GM12878 (cell line): ENCODE results near the gene SLCO2B1. TPM values are rescaled to one million over a fixed set of nuclear protein-coding genes. Genes with fewer than 3 reads are reported as not detected.

ENCODE experiments used
- ATAC-seq: fragments of 200-7000 bp; cut with Tn5 transposase; 3 replicates; pipeline ENCODE4 v1.9.1; 2020; ENCODE audit warnings: mild to moderate bottlenecking, moderate library complexity
- BruUV-seq: library from RNA; stranded (reverse); fragments of 400-500 nt; replicated peaks from 2 replicates; lab custom pipeline; 2021; lab: Mats Ljungman, UMichigan
- CTCF ChIA-PET: fragments of 300-600 bp; sonication (Branson Sonifier 250); formaldehyde crosslinking; extraction: SDS; loops from one replicate; lab custom pipeline; 2021; ENCODE audit warnings: inconsistent platforms; lab: Yijun Ruan, JAX
- POLR2A ChIA-PET: fragments of 350-600 bp; formaldehyde crosslinking; extraction: SDS; loops from one replicate; lab custom pipeline; 2021; ENCODE audit warnings: inconsistent platforms; lab: Charles Lee
- RAD21 ChIA-PET: fragments of 300-600 bp; sonication (Branson Sonifier 250); formaldehyde crosslinking; loops from one replicate; lab custom pipeline; 2023; ENCODE audit warnings: antibody characterized with exemption; ENCODE audit not compliant: unreplicated experiment; lab: Charles Lee
- SMC1A ChIA-PET: fragments of 300-600 bp; sonication (Branson Sonifier 250); formaldehyde crosslinking; loops from one replicate; lab custom pipeline; 2023; ENCODE audit not compliant: unreplicated experiment, uncharacterized antibody; lab: Charles Lee
- DNase-seq: peaks from one replicate; pipeline ENCODE4 v3.0.0-alpha.2; 2011; ENCODE audit warnings: low read depth, low spot score
- FAIRE-seq: peaks from 3 replicates; lab custom pipeline; 2011; peaks lifted over from hg19 to GRCh38; lab: Jason Lieb, UNC
- H2AFZ ChIP-seq: 2 replicates; pipeline ENCODE4 v1.6.0; 2011; ENCODE audit warnings: low read depth, low read length, control low read depth; ENCODE audit not compliant: control insufficient read depth
- H3K27ac ChIP-seq: 2 replicates; pipeline ENCODE4 v1.5.1; 2011; ENCODE audit warnings: control low read depth; ENCODE audit not compliant: control insufficient read depth, insufficient read depth
- H3K27me3 ChIP-seq, 2 experiments: replicated peaks in 1 of 2; 2 replicates each; pipeline versions ENCODE4 v1.6.0 to v1.6.1; 2011; ENCODE audit warnings: low read length in 1 of 2; ENCODE audit not compliant: control insufficient read depth in 2 of 2, insufficient read depth in 2 of 2
- H3K36me3 ChIP-seq, 2 experiments: 2 replicates each; pipeline ENCODE4 v1.5.1; 2011; ENCODE audit warnings: low read length in 1 of 2; ENCODE audit not compliant: control insufficient read depth in 2 of 2, insufficient read depth in 2 of 2
- H3K4me1 ChIP-seq: 2 replicates; pipeline ENCODE4 v1.6.1; 2011; ENCODE audit warnings: mild to moderate bottlenecking, low read length, moderate library complexity, mixed read lengths; ENCODE audit not compliant: control insufficient read depth, insufficient read depth
- H3K4me2 ChIP-seq: 2 replicates; pipeline ENCODE4 v1.6.0; 2011; ENCODE audit warnings: control low read depth; ENCODE audit not compliant: control insufficient read depth, insufficient read depth
- H3K4me3 ChIP-seq: fragments of 200-600 bp; sonication (generic); 2 replicates; pipeline ENCODE4 v1.5.1; 2016
- H3K79me2 ChIP-seq: 2 replicates; pipeline ENCODE4 v1.6.0; 2011; ENCODE audit warnings: low read length; ENCODE audit not compliant: control insufficient read depth, insufficient read depth
- H3K9ac ChIP-seq: 2 replicates; pipeline ENCODE4 v1.8.0; 2011; ENCODE audit warnings: low read length, control low read depth, mixed read lengths; ENCODE audit not compliant: control insufficient read depth, insufficient read depth
- H3K9me3 ChIP-seq: replicated peaks from 3 replicates; pipeline ENCODE4 v1.5.1; 2011; ENCODE audit warnings: mild to moderate bottlenecking, low read length; ENCODE audit not compliant: control insufficient read depth, insufficient read depth
- H4K20me1 ChIP-seq: 2 replicates; pipeline ENCODE4 v1.6.0; 2011; ENCODE audit not compliant: control insufficient read depth, insufficient read depth
- ATF7 ChIP-seq: fragments of 450-650 bp; IDR thresholded peaks from 2 replicates; pipeline ENCODE4 v1.6.1; 2016; ENCODE audit warnings: low read depth, mild to moderate bottlenecking
- FOS ChIP-seq: IDR thresholded peaks from 3 replicates; pipeline ENCODE4 v1.6.1; 2011; ENCODE audit warnings: borderline replicate concordance; ENCODE audit not compliant: insufficient read length; ENCODE audit errors: extremely low read depth
- JUNB ChIP-seq: IDR thresholded peaks from 2 replicates; pipeline ENCODE4 v1.6.1; 2016; ENCODE audit warnings: antibody characterized with exemption, mild to moderate bottlenecking
- SMC3 ChIP-seq: IDR thresholded peaks from 2 replicates; pipeline ENCODE4 v1.6.1; 2011; ENCODE audit warnings: low read length, improper control_type of control experiment, borderline replicate concordance
- WGBS: methylation state at CpG from one replicate; pipeline ENCODE4 v1.1.6; 2016; ENCODE audit warnings: low lambda C conversion rate; ENCODE audit not compliant: insufficient replicate concordance, insufficient coverage; ENCODE audit errors: missing lambda C conversion rate; 5-methylcytosine and 5-hydroxymethylcytosine counted together
- in situ Hi-C: fragments of 300-500 bp; cut with MboI; formaldehyde crosslinking; loops from 9 replicates; pipeline ENCODE4 v1.14.3; 2018; ENCODE audit warnings: mixed read lengths
- intact Hi-C: fragments of 100-400 bp; cut with micrococcal nuclease; formaldehyde crosslinking; loops from one replicate; pipeline ENCODE4 v1.14.2; 2022; ENCODE audit not compliant: unreplicated experiment
- polyA plus RNA-seq, 11 experiments: library from polyadenylated mRNA; depleted of rRNA in 4 of 11; unstranded in 6 of 11; stranded (reverse) in 5 of 11; fragments of >200 nt; fragmentation: Nextera tagmentation in 4 of 11; fragmentation: Illumina TruSeq in 1 of 11; extraction: Ambion mirVana in 4 of 11; extraction: Trizol in 1 of 11; gene quantifications; 1 replicate in 1 of 11; 2 replicates in 10 of 11; pipeline versions ENCODE4 v1.2.1 to v1.2.3, GENCODE V29; 2011 to 2016; ENCODE audit warnings: inconsistent platforms in 2 of 11, missing spikeins in 2 of 11, low read depth in 1 of 11
- total RNA-seq, 4 experiments: library from RNA; depleted of rRNA in 3 of 4; stranded (reverse); fragments of >200 nt in 3 of 4; fragmentation: Illumina TruSeq in 1 of 4; extraction: Trizol in 1 of 4; gene quantifications; 2 replicates each; pipeline versions ENCODE4 v1.2.1 to v1.2.3, GENCODE V29; 2013 to 2021
- TF ChIP-seq, protein P1 (sequence below): IDR thresholded peaks from 2 replicates; pipeline ENCODE4 v1.6.1; 2012; ENCODE audit warnings: low read depth, low read length, improper control_type of control experiment
- TF ChIP-seq, protein P2 (sequence below): fragments of 450-650 bp; formaldehyde crosslinking; IDR thresholded peaks from 2 replicates; pipeline ENCODE4 v1.4.0; 2022; ENCODE audit warnings: mild to moderate bottlenecking, moderate library complexity

The SLCO2B1 gene
- total and polyA plus RNA-seq, 10 of the 15 experiments (the other 5 are each of a cell fraction or from before 2014, with no cell fraction given): 0.05 to 3.5 (median 0.93) TPM; not detected in 2

DNA sequence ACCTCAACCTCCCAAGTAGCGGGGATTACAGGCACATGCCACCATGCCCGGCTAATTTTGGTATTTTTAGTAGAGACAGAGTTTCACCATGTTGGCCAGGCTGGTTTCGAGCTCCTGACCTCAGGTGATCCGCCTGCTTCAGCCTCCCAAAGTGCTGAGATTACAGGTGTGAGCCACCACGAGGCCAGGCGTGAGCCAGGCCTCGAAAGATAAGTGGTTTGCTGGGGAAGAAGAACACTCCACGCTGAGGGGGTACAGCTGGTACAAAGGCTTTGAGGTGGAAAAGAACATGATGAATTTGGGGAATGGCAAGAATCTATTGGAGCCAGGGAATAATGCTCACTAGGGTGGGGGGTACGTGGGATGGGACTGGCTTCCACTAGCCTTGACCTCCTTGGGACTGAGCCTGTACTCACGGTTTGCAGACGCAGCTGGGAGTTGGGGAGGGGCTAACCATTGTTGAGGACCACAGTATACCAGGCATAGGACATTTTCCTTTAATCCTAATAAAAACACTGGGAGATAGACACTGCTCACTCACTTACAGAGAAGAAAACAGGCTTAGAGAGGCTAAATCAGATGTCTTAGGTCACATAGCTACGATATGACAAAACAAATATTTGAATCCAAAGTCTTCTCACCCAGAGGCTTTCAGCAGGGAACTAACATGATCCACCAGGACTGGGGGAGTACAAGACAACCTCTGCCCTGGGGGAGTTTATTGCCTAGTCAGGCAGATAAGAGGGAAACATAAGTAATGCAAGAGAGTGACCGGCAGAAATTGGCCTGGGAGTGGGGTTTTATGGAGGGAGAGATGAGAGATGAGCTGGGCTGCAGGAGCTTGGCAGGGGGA is 4.9 kb downstream of the SLCO2B1 start:
- ChIA-PET RAD21 (interaction anchor here (1.3 kb wide), 1 partner anchor 15 kb away, joined by 3 read pairs; no protein-coding TSS in a partner anchor), CTCF (interaction anchor here (1.5 to 3.3 kb wide), 4 partner anchors 10 to 93 kb away, joined by 3 to 24 read pairs (median 4); no protein-coding TSS in a partner anchor), SMC1A (no interaction called here), POLR2A (no interaction called here)
- H3K36me3 ChIP-seq: no peaks in the 10 kb centered on the region
- FAIRE-seq: no peak
- no peaks in the 10 kb centered on the region for H4K20me1 ChIP-seq
- no peaks in the 10 kb centered on the region for H3K4me1 ChIP-seq
- WGBS: 20% methylated on average over 13 of the region's 13 CpGs
- H3K27me3 ChIP-seq: no peaks in the 10 kb centered on the region; a peak in 1 of 4 replicates
- H3K9ac ChIP-seq: no peak overlapping the region
- no peak overlapping the region for H2AFZ ChIP-seq
- intact Hi-C loops: no loop called here
- in situ Hi-C loops: no loop called here
- ATAC-seq: no peak
- no peak for TF ChIP-seq FOS
- TF ChIP-seq ATF7: no peak
- TF ChIP-seq, protein P1, sequence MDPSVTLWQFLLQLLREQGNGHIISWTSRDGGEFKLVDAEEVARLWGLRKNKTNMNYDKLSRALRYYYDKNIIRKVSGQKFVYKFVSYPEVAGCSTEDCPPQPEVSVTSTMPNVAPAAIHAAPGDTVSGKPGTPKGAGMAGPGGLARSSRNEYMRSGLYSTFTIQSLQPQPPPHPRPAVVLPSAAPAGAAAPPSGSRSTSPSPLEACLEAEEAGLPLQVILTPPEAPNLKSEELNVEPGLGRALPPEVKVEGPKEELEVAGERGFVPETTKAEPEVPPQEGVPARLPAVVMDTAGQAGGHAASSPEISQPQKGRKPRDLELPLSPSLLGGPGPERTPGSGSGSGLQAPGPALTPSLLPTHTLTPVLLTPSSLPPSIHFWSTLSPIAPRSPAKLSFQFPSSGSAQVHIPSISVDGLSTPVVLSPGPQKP: no peak
- H3K27ac ChIP-seq: no peak overlapping the region
- BruUV-seq: no TSS peak
- no peak overlapping the region for H3K4me2 ChIP-seq
- H3K79me2 ChIP-seq: no peaks in the 10 kb centered on the region
- no peak overlapping the region for H3K4me3 ChIP-seq
- H3K9me3 ChIP-seq: no peaks in the 10 kb centered on the region; the same call in 2 of the 3 replicates
- DNase-seq: no peak

DNA sequence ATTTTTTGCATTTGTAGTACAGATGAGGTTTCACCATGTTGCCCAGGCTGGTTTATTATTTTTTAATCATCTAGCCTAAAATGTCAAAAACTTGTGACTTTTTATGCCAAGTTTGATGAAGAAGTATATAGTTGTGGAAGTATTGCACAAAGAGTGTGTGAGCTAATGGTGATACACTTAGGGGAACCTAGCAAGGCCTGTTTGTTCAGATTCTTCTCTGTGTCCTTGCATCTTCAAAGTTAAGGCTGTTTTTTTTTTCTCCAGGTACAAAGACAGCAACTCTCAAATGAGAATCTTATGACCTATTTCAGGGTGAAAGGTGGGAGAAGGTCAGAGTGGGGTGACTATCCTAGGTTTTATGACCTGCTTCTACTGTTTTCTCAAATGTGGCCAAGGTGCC is 7.3 kb downstream of the SLCO2B1 start:
- RAD21 ChIA-PET: no interaction called here
- CTCF ChIA-PET: interaction anchor here (0.7 to 2.2 kb wide), 3 partner anchors 12 to 29 kb away, joined by 3 to 8 read pairs (median 4); no protein-coding TSS in a partner anchor
- SMC1A ChIA-PET: interaction anchor here (0.9 kb wide), 1 partner anchor 137 kb away, joined by 3 read pairs; no protein-coding TSS in a partner anchor
- intact Hi-C loops: no loop called here
- no peaks in the 10 kb centered on the region; a peak in 1 of 4 replicates for H3K27me3 ChIP-seq
- H3K4me2 ChIP-seq: no peak overlapping the region
- no peaks in the 10 kb centered on the region for H3K36me3 ChIP-seq
- no peak overlapping the region for H3K4me3 ChIP-seq
- H3K4me1 ChIP-seq: no peaks in the 10 kb centered on the region
- in situ Hi-C loops: no loop called here
- H4K20me1 ChIP-seq: no peaks in the 10 kb centered on the region
- ATAC-seq (no peak), DNase-seq (no peak), FAIRE-seq (no peak)
- no peaks in the 10 kb centered on the region for H3K79me2 ChIP-seq
- no peak overlapping the region for H3K9ac ChIP-seq
- BruUV-seq: no TSS peak
- POLR2A ChIA-PET: no interaction called here
- H3K27ac ChIP-seq: no peak overlapping the region
- no peak overlapping the region for H2AFZ ChIP-seq
- no peaks in the 10 kb centered on the region; the same call in 2 of the 3 replicates for H3K9me3 ChIP-seq
- TF ChIP-seq JUNB (no peak), SMC3 (no peak)
- TF ChIP-seq, protein P2, sequence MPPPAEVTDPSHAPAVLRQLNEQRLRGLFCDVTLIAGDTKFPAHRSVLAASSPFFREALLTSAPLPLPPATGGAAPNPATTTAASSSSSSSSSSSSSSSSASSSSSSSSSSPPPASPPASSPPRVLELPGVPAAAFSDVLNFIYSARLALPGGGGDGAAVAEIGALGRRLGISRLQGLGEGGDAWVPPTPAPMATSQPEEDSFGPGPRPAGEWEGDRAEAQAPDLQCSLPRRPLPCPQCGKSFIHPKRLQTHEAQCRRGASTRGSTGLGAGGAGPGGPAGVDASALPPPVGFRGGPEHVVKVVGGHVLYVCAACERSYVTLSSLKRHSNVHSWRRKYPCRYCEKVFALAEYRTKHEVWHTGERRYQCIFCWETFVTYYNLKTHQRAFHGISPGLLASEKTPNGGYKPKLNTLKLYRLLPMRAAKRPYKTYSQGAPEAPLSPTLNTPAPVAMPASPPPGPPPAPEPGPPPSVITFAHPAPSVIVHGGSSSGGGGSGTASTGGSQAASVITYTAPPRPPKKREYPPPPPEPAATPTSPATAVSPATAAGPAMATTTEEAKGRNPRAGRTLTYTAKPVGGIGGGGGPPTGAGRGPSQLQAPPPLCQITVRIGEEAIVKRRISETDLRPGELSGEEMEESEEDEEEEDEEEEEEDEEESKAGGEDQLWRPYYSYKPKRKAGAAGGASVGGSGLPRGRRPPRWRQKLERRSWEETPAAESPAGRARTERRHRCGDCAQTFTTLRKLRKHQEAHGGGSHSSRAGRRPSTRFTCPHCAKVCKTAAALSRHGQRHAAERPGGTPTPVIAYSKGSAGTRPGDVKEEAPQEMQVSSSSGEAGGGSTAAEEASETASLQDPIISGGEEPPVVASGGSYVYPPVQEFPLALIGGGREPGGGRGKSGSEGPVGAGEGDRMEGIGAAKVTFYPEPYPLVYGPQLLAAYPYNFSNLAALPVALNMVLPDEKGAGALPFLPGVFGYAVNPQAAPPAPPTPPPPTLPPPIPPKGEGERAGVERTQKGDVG: no peak
